HEK293T (cell line): ENCODE results near the gene DYNC1LI1.

Experiments used
- BHLHE40 ChIP-seq: fragments of 450-650 bp; IDR thresholded peaks from 2 replicates; pipeline ENCODE4 v1.6.1; 2016; ENCODE audit warnings: mild to moderate bottlenecking, moderate library complexity, borderline replicate concordance
- ELF4 ChIP-seq: fragments of 450-650 bp; IDR thresholded peaks from 2 replicates; pipeline ENCODE4 v1.6.1; 2017; ENCODE audit warnings: antibody characterized with exemption
- FOXA1 ChIP-seq: fragments of 450-650 bp; IDR thresholded peaks from 2 replicates; pipeline ENCODE4 v1.6.1; 2016; ENCODE audit warnings: mild to moderate bottlenecking
- SP1 ChIP-seq: fragments of 450-650 bp; IDR thresholded peaks from 2 replicates; pipeline ENCODE4 v1.6.1; 2017
- SUZ12 ChIP-seq: fragments of 450-650 bp; IDR thresholded peaks from 2 replicates; pipeline ENCODE4 v1.6.1; 2016; ENCODE audit warnings: mild to moderate bottlenecking
- TF ChIP-seq, protein P1 (sequence below): fragments of 450-650 bp; IDR thresholded peaks from 2 replicates; pipeline ENCODE4 v1.6.1; 2016

DNA sequence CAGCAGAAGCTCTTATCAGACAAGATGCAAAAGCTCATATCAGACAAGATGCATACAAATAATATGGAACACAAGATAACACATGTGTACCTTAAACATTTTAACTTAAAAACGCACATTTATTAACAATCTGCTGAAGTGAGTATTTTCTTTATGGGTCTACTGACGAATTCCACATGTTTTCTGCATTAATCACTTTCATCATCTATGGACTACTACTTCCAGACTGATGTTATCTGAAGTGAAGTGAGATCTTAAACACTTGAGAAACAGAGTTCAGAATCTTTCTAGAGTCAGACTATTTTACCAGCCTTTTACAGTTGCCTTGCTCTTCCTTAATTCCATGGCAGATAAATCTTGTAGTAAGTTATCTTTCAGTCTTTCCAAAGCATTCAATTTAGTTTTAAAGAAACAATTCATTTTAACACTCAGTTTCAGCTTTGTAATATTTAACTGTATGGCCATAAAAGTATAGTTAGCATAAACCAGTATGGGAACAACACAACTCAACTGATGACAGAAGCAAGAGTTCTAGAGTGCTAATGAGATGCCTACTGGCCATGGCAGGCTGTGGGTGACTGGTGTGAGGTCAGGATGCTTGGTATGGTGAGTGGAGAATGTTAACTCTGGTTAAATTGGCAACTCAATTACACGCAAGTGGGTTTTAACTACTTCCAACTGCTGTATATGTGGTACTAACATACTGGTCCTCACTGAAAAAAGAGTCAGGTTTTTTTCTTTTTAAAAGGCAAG lies 77.8 kb downstream of the DYNC1LI1 start:
- TF ChIP-seq, protein P1, sequence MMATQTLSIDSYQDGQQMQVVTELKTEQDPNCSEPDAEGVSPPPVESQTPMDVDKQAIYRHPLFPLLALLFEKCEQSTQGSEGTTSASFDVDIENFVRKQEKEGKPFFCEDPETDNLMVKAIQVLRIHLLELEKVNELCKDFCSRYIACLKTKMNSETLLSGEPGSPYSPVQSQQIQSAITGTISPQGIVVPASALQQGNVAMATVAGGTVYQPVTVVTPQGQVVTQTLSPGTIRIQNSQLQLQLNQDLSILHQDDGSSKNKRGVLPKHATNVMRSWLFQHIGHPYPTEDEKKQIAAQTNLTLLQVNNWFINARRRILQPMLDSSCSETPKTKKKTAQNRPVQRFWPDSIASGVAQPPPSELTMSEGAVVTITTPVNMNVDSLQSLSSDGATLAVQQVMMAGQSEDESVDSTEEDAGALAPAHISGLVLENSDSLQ, result no peak
- TF ChIP-seq SUZ12 (no peak), BHLHE40 (no peak), FOXA1 (no peak), SP1 (no peak), ELF4 (no peak)
